NCI-H1417 (cell line): ENCODE measurements around the gene ABHD16A.

Experiments used
- DNase-seq, 3 experiments: peaks; one replicate each; lab custom pipeline; 2025; lab: John Stamatoyannopoulos, UW

The ABHD16A gene

GRCh38 chr6:31663126-31663960, 39.8 kb downstream of the ABHD16A start:
- DNase-seq, result no peak

- DNase-seq, result no peak
Measured at GRCh38 chr6:31662124-31662723, 40.9 kb downstream of the ABHD16A start.

- DNase-seq, result no peak
Measured at GRCh38 chr6:31661262-31662123, 41.6 kb downstream of the ABHD16A start.

- peak; percentile 77 to 87 (median 81) for DNase-seq
Measured at GRCh38 chr6:31660381-31661261, 42.5 kb downstream of the ABHD16A start, which contains the start of gene C6orf47. Gene C6orf47 (minus strand): TSS chr6:31660778. CDS start chr6:31659947, 831 bp downstream.

- DNase-seq, result no peak
Measured at GRCh38 chr6:31659649-31660380, 43.3 kb downstream of the ABHD16A start.

GRCh38 chr6:31658983-31659648, 44.0 kb downstream of the ABHD16A start:
- no peak for DNase-seq

- no peak for DNase-seq
Measured at GRCh38 chr6:31658158-31658688, 44.9 kb downstream of the ABHD16A start.

- no peak for DNase-seq
Measured at GRCh38 chr6:31657406-31658157, 45.5 kb downstream of the ABHD16A start.

GRCh38 chr6:31655349-31656237, 47.5 kb downstream of the ABHD16A start, which contains the start of gene APOM:
Gene APOM (plus strand): TSS chr6:31655894. CDS start chr6:31655967, 73 bp downstream.
- no peak for DNase-seq

- no peak for DNase-seq
Measured at GRCh38 chr6:31654574-31655348, 48.4 kb downstream of the ABHD16A start.

- DNase-seq, result no peak
Measured at GRCh38 chr6:31652925-31653724, 50.0 kb downstream of the ABHD16A start.

- peak; percentile 61 to 87 (median 65) for DNase-seq
Measured at GRCh38 chr6:31651602-31652191, 51.4 kb downstream of the ABHD16A start.

GRCh38 chr6:31645325-31645724, 57.8 kb downstream of the ABHD16A start:
- DNase-seq, result no peak

GRCh38 chr6:31643818-31644454, 59.2 kb downstream of the ABHD16A start:
- no peak for DNase-seq

GRCh38 chr6:31642798-31643570, 60.1 kb downstream of the ABHD16A start:
- DNase-seq, result no peak
